BLaER1 treated with 17β-estradiol and CSF1 and Interleukin-3, amounts not matched to agents 10 nM and 100 nM (cell line): ENCODE measurements around the gene BECN2.
"Not testable (repeated sequence)": the region's sequence is repeated elsewhere in the genome, so short reads cannot be mapped to it uniquely, and the experiment has no call there.

Experiments used
- H3K27ac ChIP-seq, 11 experiments: shearing (Covaris generic); formaldehyde crosslinking; 2 replicates each; pipeline ENCODE4 v1.8.1; 2022
- H3K27me3 ChIP-seq, 11 experiments: shearing (Covaris generic); formaldehyde crosslinking; 2 replicates each; pipeline ENCODE4 v1.8.1; 2022
- H3K36me3 ChIP-seq, 11 experiments: shearing (Covaris generic); formaldehyde crosslinking; 2 replicates each; pipeline ENCODE4 v1.8.1; 2022
- H3K4me1 ChIP-seq, 10 experiments: shearing (Covaris generic); formaldehyde crosslinking; 2 replicates each; pipeline ENCODE4 v1.8.1; 2022
- H3K4me2 ChIP-seq, 11 experiments: shearing (Covaris generic); formaldehyde crosslinking; 2 replicates each; pipeline ENCODE4 v1.8.1; 2022
- H3K4me3 ChIP-seq, 10 experiments: shearing (Covaris generic); formaldehyde crosslinking; 2 replicates each; pipeline ENCODE4 v1.8.1; 2022
- H3K9ac ChIP-seq, 11 experiments: shearing (Covaris generic); formaldehyde crosslinking; 2 replicates each; pipeline ENCODE4 v1.8.1; 2022
- H3K9me3 ChIP-seq, 11 experiments: shearing (Covaris generic); formaldehyde crosslinking; replicated peaks in 1 of 11; 2 replicates each; pipeline ENCODE4 v1.8.1; 2022
- H4K20me1 ChIP-seq, 11 experiments: shearing (Covaris generic); formaldehyde crosslinking; 2 replicates each; pipeline ENCODE4 v1.8.1; 2022
- Cebpa-rat ChIP-seq, 11 experiments: shearing (Covaris generic); IDR thresholded peaks; 2 replicates each; pipeline ENCODE4 v1.8.1; 2022

The BECN2 gene

GRCh38 chr1:241964550-241965282 lies 7.1 kb downstream of the BECN2 start:
- H3K9me3 ChIP-seq, result no peaks in the 10 kb centered on the region
- H3K4me2 ChIP-seq, result peak overlapping the region in 2 of 11 experiments; percentile 29 to 52; a peak in 3 of 22 replicates
- peak in 4 of 11 experiments; percentile 26 to 83 (median 72); a peak in 7 of 22 replicates for TF ChIP-seq Cebpa-rat (IDR thresholded peaks at IDR 0.05)
- peak overlapping the region in 4 of 11 experiments; percentile 13 to 81 (median 62); a peak in 6 of 22 replicates for H3K27ac ChIP-seq
- H3K36me3 ChIP-seq, result no peaks in the 10 kb centered on the region
- no peak overlapping the region for H3K4me3 ChIP-seq
- H4K20me1 ChIP-seq, result no peaks in the 10 kb centered on the region; a peak in 1 of 22 replicates
- peak overlapping the region in 2 of 11 experiments; percentile 18 to 33; a peak in 2 of 22 replicates for H3K9ac ChIP-seq
- peaks cover 0 to 22% (median 0%) of the 10 kb centered on the region in 10 experiments; a peak in 5 of 20 replicates for H3K4me1 ChIP-seq
- no peaks in the 10 kb centered on the region for H3K27me3 ChIP-seq

DNA sequence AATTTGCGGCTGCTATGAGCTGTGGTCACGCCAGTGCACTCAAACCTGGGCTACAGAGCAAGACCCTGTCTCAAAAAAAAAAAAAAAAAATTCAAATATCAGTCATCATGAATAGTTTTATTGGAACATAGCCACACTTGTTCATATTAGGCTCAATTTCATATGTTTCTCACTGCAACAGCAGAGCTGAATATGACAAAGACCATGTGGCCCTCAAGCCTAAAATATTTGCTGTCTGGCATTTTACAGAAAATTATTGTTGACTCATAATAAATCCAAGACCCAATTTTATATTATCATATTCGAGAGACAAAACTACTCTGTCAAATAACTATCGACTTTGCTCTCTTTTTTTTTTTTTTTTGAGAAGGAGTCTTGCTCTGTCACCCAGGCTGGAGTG lies 11.0 kb downstream of the BECN2 start:
- no peak for TF ChIP-seq Cebpa-rat (IDR thresholded peaks at IDR 0.05)
- no peaks in the 10 kb centered on the region for H3K36me3 ChIP-seq
- peaks cover 0 to 21% (median 0%) of the 10 kb centered on the region in 10 experiments; a peak in 5 of 20 replicates for H3K4me1 ChIP-seq
- H3K27me3 ChIP-seq, result no peaks in the 10 kb centered on the region
- H4K20me1 ChIP-seq, result no peaks in the 10 kb centered on the region
- no peaks in the 10 kb centered on the region for H3K9me3 ChIP-seq
- no peak overlapping the region for H3K4me3 ChIP-seq
- H3K4me2 ChIP-seq, result no peak overlapping the region
- H3K27ac ChIP-seq, result no peak overlapping the region
- H3K9ac ChIP-seq, result no peak overlapping the region

DNA sequence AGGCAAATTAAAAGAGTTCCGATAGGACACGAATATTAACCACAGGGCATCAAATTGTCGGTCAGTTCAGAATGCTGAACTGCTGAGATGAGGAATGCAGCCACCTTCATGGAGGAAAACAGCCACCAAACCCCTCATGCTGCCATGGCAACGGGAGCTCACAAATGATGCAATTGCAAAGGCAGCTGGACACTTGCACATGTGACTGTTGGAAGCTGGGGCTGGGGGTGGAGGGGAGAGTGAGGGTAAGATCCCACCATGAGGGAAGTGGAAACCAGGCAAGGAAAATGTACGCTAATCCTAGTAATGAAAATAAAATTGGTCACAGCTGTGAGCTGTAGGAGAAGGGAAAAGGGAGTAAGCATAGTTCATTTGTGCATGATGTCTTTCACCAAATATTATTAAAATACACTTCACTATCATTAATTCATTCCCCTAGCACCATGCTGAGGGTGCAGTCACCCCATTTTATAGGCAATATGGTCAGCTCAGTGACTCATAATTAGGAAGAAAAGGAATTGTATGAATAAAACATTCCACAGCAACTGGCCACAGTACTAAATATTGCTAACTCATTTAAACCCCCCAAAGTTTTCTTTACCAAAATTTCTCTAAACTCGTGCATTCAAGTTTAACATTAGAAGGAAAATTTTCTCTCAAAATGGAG lies 15.3 kb downstream of the BECN2 start:
- H3K36me3 ChIP-seq, result no peaks in the 10 kb centered on the region
- no peak overlapping the region for H3K9ac ChIP-seq
- TF ChIP-seq Cebpa-rat (IDR thresholded peaks at IDR 0.05), result no peak
- H3K4me2 ChIP-seq, result no peak overlapping the region
- H4K20me1 ChIP-seq, result no peaks in the 10 kb centered on the region
- no peaks in the 10 kb centered on the region for H3K4me1 ChIP-seq
- H3K4me3 ChIP-seq, result no peak overlapping the region
- H3K27me3 ChIP-seq, result no peaks in the 10 kb centered on the region
- no peaks in the 10 kb centered on the region for H3K9me3 ChIP-seq
- no peak overlapping the region for H3K27ac ChIP-seq

GRCh38 chr1:241976229-241976628 lies 18.7 kb downstream of the BECN2 start:
- Histone ChIP-seq H3K36me3 (no peaks in the 10 kb centered on the region), H3K4me3 (no peak overlapping the region), H3K27me3 (no peaks in the 10 kb centered on the region), H3K4me2 (no peak overlapping the region), H3K27ac (no peak overlapping the region), H3K9ac (no peak overlapping the region), H3K4me1 (no peaks in the 10 kb centered on the region), H3K9me3 (peaks cover 0 to 5% (median 0%) of the 10 kb centered on the region in 11 experiments; a peak in 3 of 22 replicates), H4K20me1 (no peaks in the 10 kb centered on the region)
- no peak for TF ChIP-seq Cebpa-rat (IDR thresholded peaks at IDR 0.05)

GRCh38 chr1:241979071-241979470 lies 21.5 kb downstream of the BECN2 start:
- no peak overlapping the region for H3K4me2 ChIP-seq
- H3K4me1 ChIP-seq, result peaks cover 0 to 7% (median 0%) of the 10 kb centered on the region in 10 experiments; a peak in 4 of 20 replicates
- H3K27ac ChIP-seq, result no peak overlapping the region
- no peak overlapping the region for H3K4me3 ChIP-seq
- no peaks in the 10 kb centered on the region for H4K20me1 ChIP-seq
- H3K36me3 ChIP-seq, result no peaks in the 10 kb centered on the region
- TF ChIP-seq Cebpa-rat (IDR thresholded peaks at IDR 0.05), result no peak
- no peak overlapping the region for H3K9ac ChIP-seq
- peaks cover 0 to 5% (median 0%) of the 10 kb centered on the region in 11 experiments; a peak in 3 of 22 replicates for H3K9me3 ChIP-seq
- no peaks in the 10 kb centered on the region for H3K27me3 ChIP-seq

GRCh38 chr1:241979926-241980325 lies 22.4 kb downstream of the BECN2 start:
- Histone ChIP-seq H4K20me1 (no peaks in the 10 kb centered on the region), H3K27me3 (no peaks in the 10 kb centered on the region), H3K36me3 (no peaks in the 10 kb centered on the region), H3K27ac (no peak overlapping the region), H3K4me2 (no peak overlapping the region), H3K4me3 (no peak overlapping the region), H3K9ac (no peak overlapping the region), H3K4me1 (peaks cover 0 to 12% (median 0%) of the 10 kb centered on the region in 10 experiments; a peak in 4 of 20 replicates), H3K9me3 (peaks cover 0 to 5% (median 0%) of the 10 kb centered on the region in 11 experiments; a peak in 3 of 22 replicates)
- TF ChIP-seq Cebpa-rat (IDR thresholded peaks at IDR 0.05), result no peak

DNA sequence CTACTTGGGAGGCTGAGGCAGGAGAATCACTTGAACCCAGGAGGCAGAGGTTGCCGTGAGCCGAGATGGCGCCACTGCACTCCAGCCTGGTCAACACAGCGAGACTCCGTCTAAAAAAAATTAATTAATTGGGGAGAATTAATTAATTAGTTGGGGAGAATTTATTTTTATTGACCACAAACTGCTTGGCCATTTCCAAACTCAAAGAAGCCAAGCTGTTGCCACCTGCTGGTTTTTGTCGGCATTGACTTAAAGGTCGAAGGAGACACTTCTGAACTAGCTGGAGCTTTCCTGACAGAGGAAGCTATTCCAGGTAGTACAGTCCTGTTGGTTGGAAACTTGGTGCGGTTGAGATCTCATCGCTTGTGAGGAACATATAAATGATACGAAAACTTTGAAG lies 28.2 kb downstream of the BECN2 start:
- H3K36me3 ChIP-seq, result no peaks in the 10 kb centered on the region
- no peak overlapping the region for H3K27ac ChIP-seq
- H3K9me3 ChIP-seq, result no peaks in the 10 kb centered on the region
- peaks cover 0 to 12% (median 0%) of the 10 kb centered on the region in 10 experiments; a peak in 4 of 20 replicates for H3K4me1 ChIP-seq
- H4K20me1 ChIP-seq, result no peaks in the 10 kb centered on the region
- TF ChIP-seq Cebpa-rat (IDR thresholded peaks at IDR 0.05), result no peak
- no peak overlapping the region for H3K9ac ChIP-seq
- no peaks in the 10 kb centered on the region for H3K27me3 ChIP-seq
- no peak overlapping the region for H3K4me2 ChIP-seq
- no peak overlapping the region for H3K4me3 ChIP-seq

- not testable (repeated sequence) for H3K27ac ChIP-seq, H3K4me2 ChIP-seq, H3K27me3 ChIP-seq, H3K9ac ChIP-seq, H3K36me3 ChIP-seq, H3K4me3 ChIP-seq, H4K20me1 ChIP-seq, H3K9me3 ChIP-seq
- H3K4me1 ChIP-seq, result peaks cover 0 to 10% (median 3%) of the 10 kb centered on the region in 10 experiments; a peak in 10 of 20 replicates
Observed at GRCh38 chr1:241988389-241988930, 30.9 kb downstream of the BECN2 start.

DNA sequence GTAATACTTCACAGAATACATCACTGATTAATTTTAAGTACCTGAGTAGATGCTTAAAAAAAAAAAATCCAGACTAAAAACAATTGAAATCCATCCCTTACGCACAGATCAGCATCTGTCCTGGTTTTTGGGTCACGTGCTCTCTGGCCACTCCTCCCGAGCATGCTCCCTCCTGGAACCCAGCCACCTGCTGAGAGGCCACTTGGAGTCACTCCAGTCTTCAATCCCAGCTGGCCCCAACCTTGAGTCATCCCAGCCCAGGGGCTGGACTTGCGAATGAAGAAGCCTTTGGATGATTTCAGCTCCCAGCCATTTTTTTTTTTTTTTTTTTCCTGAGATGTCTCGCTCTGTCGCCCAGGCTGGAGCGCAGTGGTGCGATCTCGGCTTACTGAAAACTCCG lies 32.5 kb downstream of the BECN2 start:
- Histone ChIP-seq H3K4me1 (peaks cover 0 to 8% (median 2%) of the 10 kb centered on the region in 10 experiments; a peak in 6 of 20 replicates), H3K36me3 (no peaks in the 10 kb centered on the region), H3K4me2 (no peak overlapping the region), H3K4me3 (no peak overlapping the region), H3K27me3 (no peaks in the 10 kb centered on the region), H3K9me3 (no peaks in the 10 kb centered on the region), H3K27ac (no peak overlapping the region), H3K9ac (no peak overlapping the region), H4K20me1 (no peaks in the 10 kb centered on the region)
- no peak for TF ChIP-seq Cebpa-rat (IDR thresholded peaks at IDR 0.05)
